ENCODE results near the gene RUSC2. TPM values are rescaled to one million over a fixed set of nuclear protein-coding genes. Genes with fewer than 3 reads are reported as not detected.

The RUSC2 gene
- polyA plus RNA-seq, 2 of the 4 experiments (the other 2 are of a cell fraction), result 15.9 to 21.2 TPM

DNA sequence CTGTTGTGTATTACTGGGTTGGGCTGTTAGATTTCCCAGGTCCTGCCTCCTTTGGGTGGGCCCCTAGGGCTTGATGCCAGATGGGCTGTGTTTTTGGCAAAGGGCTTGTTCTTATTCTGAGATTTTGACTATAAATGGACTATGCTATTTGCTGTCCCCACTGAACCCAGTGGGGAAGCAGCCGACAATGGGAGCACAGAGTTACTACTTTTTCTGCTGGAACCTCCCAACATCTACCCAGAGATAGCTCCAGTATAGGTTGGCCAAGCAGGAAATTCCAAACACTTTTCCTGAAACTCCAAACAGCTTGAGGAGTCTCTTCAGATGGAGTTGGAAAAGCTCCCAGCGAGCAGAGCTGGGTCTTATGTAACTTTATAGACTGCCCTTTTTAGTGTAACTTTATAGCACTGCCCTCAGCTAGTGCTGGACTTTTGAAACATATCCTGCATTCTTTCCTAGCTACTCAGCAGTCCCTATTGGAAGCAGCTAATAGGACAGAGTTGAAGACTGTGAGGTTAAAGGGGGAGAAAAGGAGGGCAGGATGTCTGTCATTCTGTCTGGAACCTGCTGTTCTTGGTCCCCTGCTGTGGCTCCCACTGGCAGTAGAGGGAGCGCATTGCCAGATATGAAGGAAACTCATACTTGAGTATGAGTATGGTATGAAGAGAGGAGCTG is 21.0 kb downstream of the RUSC2 start (continued):
- no peak for TF ChIP-seq MYC (IDR thresholded peaks at IDR 0.05; ENCODE audit: borderline replicate concordance, low read length)
- TF ChIP-seq, protein P1, sequence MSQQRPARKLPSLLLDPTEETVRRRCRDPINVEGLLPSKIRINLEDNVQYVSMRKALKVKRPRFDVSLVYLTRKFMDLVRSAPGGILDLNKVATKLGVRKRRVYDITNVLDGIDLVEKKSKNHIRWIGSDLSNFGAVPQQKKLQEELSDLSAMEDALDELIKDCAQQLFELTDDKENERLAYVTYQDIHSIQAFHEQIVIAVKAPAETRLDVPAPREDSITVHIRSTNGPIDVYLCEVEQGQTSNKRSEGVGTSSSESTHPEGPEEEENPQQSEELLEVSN (IDR thresholded peaks at IDR 0.05; ENCODE audit: borderline replicate concordance, low read depth), result peak; percentile 16; the same call in 1 of the 2 replicates
- TF ChIP-seq HOXB5 (CRISPR knock-in tag; IDR thresholded peaks at IDR 0.05), result no peak
- no peak for TF ChIP-seq KDM1A (IDR thresholded peaks at IDR 0.05; ENCODE audit: low read depth)
- TF ChIP-seq ESRRA (IDR thresholded peaks at IDR 0.05; ENCODE audit: borderline replicate concordance, low read length), result 0 out of 2 replicates have a peak, but pooled peaks have one; percentile 11
- no peak for TF ChIP-seq SREBF2 (IDR thresholded peaks at IDR 0.05)

DNA sequence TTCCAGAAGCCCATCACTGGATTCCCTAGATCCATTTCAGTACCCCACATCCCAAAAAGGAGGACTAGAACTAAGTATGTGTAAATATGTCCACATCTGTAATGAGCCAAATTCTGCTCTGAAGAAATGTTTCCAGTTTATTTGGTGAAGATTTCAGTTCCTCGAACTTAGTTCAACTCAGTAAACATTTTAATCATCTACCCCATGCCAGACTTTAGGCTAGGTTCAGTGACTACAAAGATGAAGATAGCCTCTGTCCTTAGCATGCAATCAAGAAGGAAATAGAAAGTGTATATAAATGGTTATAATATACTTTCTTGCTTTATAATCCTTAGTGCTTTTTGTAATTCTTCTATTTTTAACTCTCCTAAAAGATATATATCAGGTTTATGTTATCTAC is 21.5 kb downstream of the RUSC2 start:
- peaks cover 27% of the 10 kb centered on the region for H3K9me3 ChIP-seq
- H3K4me2 ChIP-seq, result peak overlapping the region; percentile 77
- peaks cover 84% of the 10 kb centered on the region for H3K4me1 ChIP-seq
- 10% methylated on average over 1 of the region's 1 CpG for WGBS (ENCODE audit: missing lambda C conversion rate)
- ChIA-PET CTCF (interaction anchor here (0.8 to 5.2 kb wide), 20 partner anchors 7 to 612 kb away, joined by 3 to 63 read pairs (median 5); partner anchors contain the start of genes CREB3, RUSC2 and TLN1), POLR2A (interaction anchor here (0.7 to 1.6 kb wide), 5 partner anchors 11 to 92 kb away, joined by 3 to 18 read pairs (median 5); partner anchors contain the start of gene RUSC2)
- DNase-seq (ENCODE audit: low read depth in 1 of 2, low spot score in 1 of 2), result no peak
- FAIRE-seq, result no peak
- peak overlapping the region; percentile 8; the same call in 2 of the 3 replicates for H3K4me3 ChIP-seq
- H3K27ac ChIP-seq, result peak overlapping the region; percentile 95 to 96
- peak in 1 of 2 experiments; percentile 19; a peak in 4 of 6 replicates for ATAC-seq
- TF ChIP-seq, protein P2, sequence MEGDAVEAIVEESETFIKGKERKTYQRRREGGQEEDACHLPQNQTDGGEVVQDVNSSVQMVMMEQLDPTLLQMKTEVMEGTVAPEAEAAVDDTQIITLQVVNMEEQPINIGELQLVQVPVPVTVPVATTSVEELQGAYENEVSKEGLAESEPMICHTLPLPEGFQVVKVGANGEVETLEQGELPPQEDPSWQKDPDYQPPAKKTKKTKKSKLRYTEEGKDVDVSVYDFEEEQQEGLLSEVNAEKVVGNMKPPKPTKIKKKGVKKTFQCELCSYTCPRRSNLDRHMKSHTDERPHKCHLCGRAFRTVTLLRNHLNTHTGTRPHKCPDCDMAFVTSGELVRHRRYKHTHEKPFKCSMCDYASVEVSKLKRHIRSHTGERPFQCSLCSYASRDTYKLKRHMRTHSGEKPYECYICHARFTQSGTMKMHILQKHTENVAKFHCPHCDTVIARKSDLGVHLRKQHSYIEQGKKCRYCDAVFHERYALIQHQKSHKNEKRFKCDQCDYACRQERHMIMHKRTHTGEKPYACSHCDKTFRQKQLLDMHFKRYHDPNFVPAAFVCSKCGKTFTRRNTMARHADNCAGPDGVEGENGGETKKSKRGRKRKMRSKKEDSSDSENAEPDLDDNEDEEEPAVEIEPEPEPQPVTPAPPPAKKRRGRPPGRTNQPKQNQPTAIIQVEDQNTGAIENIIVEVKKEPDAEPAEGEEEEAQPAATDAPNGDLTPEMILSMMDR (IDR thresholded peaks at IDR 0.05), result peak; percentile 1; the same call in 2 of the 3 replicates
- TF ChIP-seq RFX5 (IDR thresholded peaks at IDR 0.05) (no peak), ZNF302 (CRISPR knock-in tag; IDR thresholded peaks at IDR 0.05) (0 out of 2 replicates have a peak, but pooled peaks have one; percentile 2), HEYL (CRISPR knock-in tag; IDR thresholded peaks at IDR 0.05) (no peak), SMC3 (IDR thresholded peaks at IDR 0.05) (no peak), EP300 (IDR thresholded peaks at IDR 0.05) (no peak), ZSCAN20 (CRISPR knock-in tag; IDR thresholded peaks at IDR 0.05) (no peak), RNF2 (IDR thresholded peaks at IDR 0.05; ENCODE audit: borderline replicate concordance, low read depth) (no peak), HOXA7 (CRISPR knock-in tag; IDR thresholded peaks at IDR 0.05) (no peak), HOXB5 (CRISPR knock-in tag; IDR thresholded peaks at IDR 0.05) (peak; percentile 70; the same call in 1 of the 2 replicates)
- TF ChIP-seq, protein P3, sequence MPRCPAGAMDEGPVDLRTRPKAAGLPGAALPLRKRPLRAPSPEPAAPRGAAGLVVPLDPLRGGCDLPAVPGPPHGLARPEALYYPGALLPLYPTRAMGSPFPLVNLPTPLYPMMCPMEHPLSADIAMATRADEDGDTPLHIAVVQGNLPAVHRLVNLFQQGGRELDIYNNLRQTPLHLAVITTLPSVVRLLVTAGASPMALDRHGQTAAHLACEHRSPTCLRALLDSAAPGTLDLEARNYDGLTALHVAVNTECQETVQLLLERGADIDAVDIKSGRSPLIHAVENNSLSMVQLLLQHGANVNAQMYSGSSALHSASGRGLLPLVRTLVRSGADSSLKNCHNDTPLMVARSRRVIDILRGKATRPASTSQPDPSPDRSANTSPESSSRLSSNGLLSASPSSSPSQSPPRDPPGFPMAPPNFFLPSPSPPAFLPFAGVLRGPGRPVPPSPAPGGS (IDR thresholded peaks at IDR 0.05), result 0 out of 3 replicates have a peak, but pooled peaks have one; percentile 1
- TF ChIP-seq, protein P4, sequence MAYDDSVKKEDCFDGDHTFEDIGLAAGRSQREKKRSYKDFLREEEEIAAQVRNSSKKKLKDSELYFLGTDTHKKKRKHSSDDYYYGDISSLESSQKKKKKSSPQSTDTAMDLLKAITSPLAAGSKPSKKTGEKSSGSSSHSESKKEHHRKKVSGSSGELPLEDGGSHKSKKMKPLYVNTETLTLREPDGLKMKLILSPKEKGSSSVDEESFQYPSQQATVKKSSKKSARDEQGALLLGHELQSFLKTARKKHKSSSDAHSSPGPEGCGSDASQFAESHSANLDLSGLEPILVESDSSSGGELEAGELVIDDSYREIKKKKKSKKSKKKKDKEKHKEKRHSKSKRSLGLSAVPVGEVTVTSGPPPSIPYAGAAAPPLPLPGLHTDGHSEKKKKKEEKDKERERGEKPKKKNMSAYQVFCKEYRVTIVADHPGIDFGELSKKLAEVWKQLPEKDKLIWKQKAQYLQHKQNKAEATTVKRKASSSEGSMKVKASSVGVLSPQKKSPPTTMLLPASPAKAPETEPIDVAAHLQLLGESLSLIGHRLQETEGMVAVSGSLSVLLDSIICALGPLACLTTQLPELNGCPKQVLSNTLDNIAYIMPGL (CRISPR knock-in tag; IDR thresholded peaks at IDR 0.05; ENCODE audit: borderline replicate concordance), result no peak
